KG1 (cell line): ENCODE measurements around the gene ARMC12.
A peak's percentile ranks its signal among the peaks of the same experiment; 100 is the strongest.
"Not testable (repeated sequence)": the region's sequence is repeated elsewhere in the genome, so short reads cannot be mapped to it uniquely, and the experiment has no call there.

Source experiments
- DNase-seq: peaks from one replicate; lab custom pipeline; 2025; lab: John Stamatoyannopoulos, UW

The ARMC12 gene

GRCh38 chr6:35736982-35737412 is at the start of gene ARMC12:
ARMC12 (plus strand) TSS chr6:35737032; CDS start chr6:35737109, 77 bp downstream.
- DNase-seq: no peak

GRCh38 chr6:35687658-35688604 is 48.9 kb upstream of the ARMC12 start:
- peak; percentile 37 for DNase-seq

GRCh38 chr6:35688605-35689322 is 48.1 kb upstream of the ARMC12 start, which contains the start of gene FKBP5:
FKBP5 (minus strand) TSS chr6:35688915; CDS start chr6:35642824, 46,091 bp downstream.
- peak; percentile 79 for DNase-seq

- DNase-seq: not testable (repeated sequence)
These were observed 46.8 kb upstream of the ARMC12 start for GRCh38 chr6:35690006-35690405.

GRCh38 chr6:35690484-35690883 is 46.3 kb upstream of the ARMC12 start:
- DNase-seq: no peak

- no peak for DNase-seq
These were observed 45.6 kb upstream of the ARMC12 start for GRCh38 chr6:35691027-35691824.

- no peak for DNase-seq
These were observed 42.4 kb upstream of the ARMC12 start for GRCh38 chr6:35694462-35694861.

GRCh38 chr6:35698430-35698829 is 38.4 kb upstream of the ARMC12 start:
- not testable (repeated sequence) for DNase-seq

GRCh38 chr6:35698858-35699257 is 38.0 kb upstream of the ARMC12 start:
- DNase-seq: no peak

- DNase-seq: no peak
These were observed 33.3 kb upstream of the ARMC12 start for GRCh38 chr6:35703554-35703953.

GRCh38 chr6:35706468-35706867 is 30.4 kb upstream of the ARMC12 start:
- DNase-seq: no peak

GRCh38 chr6:35707714-35708407 is 29.0 kb upstream of the ARMC12 start:
- DNase-seq: no peak

- no peak for DNase-seq
These were observed 28.2 kb upstream of the ARMC12 start for GRCh38 chr6:35708585-35708984.

GRCh38 chr6:35710241-35710847 is 26.5 kb upstream of the ARMC12 start:
- DNase-seq: no peak

GRCh38 chr6:35711731-35712130 is 25.1 kb upstream of the ARMC12 start:
- no peak for DNase-seq

GRCh38 chr6:35713006-35713767 is 23.6 kb upstream of the ARMC12 start:
- DNase-seq: no peak

- no peak for DNase-seq
These were observed 20.0 kb upstream of the ARMC12 start for GRCh38 chr6:35716798-35717197.

GRCh38 chr6:35717449-35718374 is 19.1 kb upstream of the ARMC12 start:
- DNase-seq: no peak

- DNase-seq: no peak
These were observed 18.5 kb upstream of the ARMC12 start for GRCh38 chr6:35718375-35718736.
